ENCODE data around the gene FOXO6.
"Not testable (repeated sequence)": the region's sequence is repeated elsewhere in the genome, so short reads cannot be mapped to it uniquely, and the experiment has no call there.

Gene FOXO6

DNA sequence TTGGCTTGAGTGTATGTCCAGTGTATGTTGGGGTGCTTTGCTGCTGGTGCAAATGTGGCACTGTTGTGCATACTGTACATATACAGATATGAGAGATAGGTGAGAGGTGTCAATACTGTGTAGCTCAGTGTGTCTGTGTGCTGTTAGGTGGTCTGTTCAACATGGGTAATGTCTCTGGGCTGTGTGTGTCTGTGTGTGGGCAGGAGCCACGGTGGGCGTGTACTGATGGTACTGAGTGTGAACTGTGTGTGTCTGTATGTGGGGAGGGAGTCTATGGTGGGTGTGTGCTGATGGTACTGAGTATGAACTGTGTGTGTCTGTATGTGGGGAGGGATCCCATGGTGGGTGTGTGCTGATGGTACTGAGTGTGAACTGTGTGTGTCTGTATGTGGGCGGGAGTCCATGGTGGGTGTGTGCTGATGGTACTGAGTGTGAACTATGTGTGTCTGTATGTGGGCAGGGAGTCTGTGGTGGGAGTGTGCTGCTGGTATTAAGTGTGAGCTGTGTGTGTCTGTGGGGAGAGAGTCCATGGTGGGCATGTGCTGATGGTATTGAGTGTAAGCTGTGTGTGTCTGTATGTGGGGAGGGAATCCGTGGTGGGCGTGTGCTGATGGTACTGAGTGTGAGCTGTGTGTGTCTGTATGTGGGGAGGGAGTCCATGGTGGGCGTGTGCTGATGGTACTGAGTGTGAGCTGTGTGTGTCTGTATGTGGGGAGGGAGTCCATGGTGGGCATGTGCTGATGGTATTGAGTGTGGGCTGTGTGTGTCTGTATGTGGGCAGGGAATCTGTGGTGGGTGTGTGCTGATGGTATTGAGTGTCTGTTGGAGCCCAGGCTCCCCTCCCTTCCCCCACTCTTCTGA, 32.2 kb upstream of the FOXO6 start:
- TF ChIP-seq, protein P1, sequence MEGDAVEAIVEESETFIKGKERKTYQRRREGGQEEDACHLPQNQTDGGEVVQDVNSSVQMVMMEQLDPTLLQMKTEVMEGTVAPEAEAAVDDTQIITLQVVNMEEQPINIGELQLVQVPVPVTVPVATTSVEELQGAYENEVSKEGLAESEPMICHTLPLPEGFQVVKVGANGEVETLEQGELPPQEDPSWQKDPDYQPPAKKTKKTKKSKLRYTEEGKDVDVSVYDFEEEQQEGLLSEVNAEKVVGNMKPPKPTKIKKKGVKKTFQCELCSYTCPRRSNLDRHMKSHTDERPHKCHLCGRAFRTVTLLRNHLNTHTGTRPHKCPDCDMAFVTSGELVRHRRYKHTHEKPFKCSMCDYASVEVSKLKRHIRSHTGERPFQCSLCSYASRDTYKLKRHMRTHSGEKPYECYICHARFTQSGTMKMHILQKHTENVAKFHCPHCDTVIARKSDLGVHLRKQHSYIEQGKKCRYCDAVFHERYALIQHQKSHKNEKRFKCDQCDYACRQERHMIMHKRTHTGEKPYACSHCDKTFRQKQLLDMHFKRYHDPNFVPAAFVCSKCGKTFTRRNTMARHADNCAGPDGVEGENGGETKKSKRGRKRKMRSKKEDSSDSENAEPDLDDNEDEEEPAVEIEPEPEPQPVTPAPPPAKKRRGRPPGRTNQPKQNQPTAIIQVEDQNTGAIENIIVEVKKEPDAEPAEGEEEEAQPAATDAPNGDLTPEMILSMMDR (conservative IDR thresholded peaks at IDR 0.05; ENCODE audit: low read depth), result no peak
- DNase-seq (ENCODE audit: low spot score), result no peak
- CTCF ChIA-PET, result no interaction called here
- POLR2A ChIA-PET (ENCODE audit: low non-redundant PET), result no interaction called here
- no peak overlapping the region for H3K27ac ChIP-seq

DNA sequence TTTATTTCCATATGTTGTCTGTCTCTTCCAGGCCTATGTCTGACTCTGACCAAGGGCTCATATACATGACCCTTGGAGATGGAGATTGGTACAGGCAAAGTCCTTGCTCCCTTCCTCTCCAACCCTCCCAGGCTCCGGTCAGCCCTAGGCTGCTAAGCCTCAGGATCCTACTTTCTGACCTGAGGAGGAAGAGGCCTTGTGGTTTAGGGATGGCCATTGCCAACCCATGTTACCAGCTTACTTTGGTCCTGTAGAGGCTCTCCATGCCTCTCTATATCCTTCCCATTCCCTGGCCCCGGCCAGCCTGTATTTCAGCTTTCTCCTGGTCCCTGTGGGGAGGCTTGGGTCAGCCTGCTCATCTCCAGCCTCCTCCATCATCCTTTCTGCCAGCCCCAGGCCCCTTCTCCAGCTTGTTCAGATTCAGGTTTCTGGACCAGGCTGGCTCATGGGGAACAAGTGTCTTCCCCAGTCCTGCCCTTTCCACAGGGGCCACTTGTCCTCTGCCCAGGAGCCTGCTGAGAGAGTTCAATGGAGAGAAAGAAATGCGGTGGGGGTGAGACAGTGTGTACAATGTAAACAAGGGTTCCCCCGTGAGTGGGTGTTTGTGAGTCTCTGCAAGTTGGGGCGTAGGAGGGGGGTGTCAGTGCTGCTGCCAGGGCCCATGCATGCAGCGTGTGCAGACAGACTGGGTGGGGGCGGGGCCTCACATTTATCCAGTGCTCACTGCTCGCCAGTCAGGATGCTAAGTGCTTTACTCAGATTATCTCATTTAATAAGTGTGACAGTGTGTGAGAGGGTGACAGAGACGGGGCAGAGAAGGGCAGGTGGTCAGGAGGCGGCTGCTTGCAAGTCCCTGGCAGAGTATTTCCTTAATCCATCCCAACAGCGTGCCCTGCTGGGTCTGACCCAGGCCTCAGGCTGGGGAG, 31.3 kb upstream of the FOXO6 start:
- ChIA-PET CTCF (no interaction called here), POLR2A (ENCODE audit: low non-redundant PET) (no interaction called here)
- no peak for DNase-seq (ENCODE audit: low spot score)
- H3K27ac ChIP-seq, result no peak overlapping the region
- TF ChIP-seq, protein P1 (conservative IDR thresholded peaks at IDR 0.05; ENCODE audit: low read depth), result no peak

DNA sequence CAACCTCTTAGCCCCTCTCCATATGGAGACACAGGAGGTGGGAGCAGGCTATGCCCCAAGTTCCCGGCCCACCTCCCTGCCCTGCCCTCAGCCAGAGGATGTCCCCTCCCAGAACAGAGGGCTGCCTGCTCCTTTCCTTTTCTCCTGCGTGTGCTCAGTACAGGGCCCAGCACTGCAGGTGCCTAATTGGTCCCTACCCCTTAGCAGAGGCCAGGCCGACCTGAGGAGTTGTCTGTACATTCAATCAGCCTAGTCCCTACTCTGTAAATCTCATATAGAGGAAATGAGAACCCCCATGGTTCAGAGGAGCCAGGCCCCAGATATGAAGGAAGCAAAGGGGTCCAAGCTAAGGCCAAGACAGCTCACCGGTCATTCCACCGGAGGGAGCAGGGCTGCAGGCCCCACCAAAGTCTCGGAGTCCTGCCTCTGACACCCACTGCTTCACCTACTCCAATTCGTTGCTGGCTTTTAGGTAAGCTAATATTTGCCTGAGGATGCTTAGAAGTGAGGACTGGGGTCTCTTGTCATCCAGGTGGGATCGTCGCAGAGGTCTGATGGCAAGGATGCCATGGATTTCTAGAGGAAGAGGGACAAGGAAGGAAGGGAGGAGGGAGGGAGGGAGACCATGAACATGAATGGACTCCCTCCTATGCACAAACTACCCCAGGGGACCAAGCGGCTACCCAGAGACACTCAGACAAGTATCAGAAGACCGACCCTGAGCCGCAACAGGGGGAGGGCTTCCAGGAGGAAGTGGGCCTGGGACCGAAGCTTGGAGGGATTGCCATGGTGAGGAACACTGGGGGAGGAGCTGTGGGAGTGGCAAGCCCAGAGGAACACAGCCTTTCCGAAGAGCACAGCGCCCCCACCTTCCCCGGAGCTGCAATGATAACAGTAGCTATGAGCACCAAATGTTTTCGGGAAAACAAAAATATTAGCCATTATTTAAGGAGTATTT, 30.4 kb upstream of the FOXO6 start:
- H3K27ac ChIP-seq, result no peak overlapping the region
- ChIA-PET CTCF (no interaction called here), POLR2A (ENCODE audit: low non-redundant PET) (no interaction called here)
- TF ChIP-seq, protein P1 (conservative IDR thresholded peaks at IDR 0.05; ENCODE audit: low read depth), result no peak
- no peak for DNase-seq (ENCODE audit: low spot score)

DNA sequence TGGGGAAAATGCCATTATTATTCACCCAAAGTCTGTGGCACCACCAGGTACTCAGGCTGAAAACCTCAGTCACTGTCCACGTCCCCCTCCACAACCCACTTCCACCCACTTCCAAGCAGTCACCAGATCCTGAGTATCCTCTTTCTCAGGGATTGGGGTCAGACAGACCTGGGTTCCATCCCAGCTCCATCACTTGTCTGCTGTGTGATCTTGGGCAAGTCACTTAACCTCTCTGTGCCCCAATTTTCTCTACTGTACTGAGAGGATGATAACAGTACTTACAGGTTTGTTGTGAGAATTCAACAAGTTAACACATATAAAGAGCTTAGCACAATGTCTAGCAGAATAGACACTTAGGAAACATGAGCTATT, 29.7 kb upstream of the FOXO6 start:
- ChIA-PET CTCF (no interaction called here), POLR2A (ENCODE audit: low non-redundant PET) (no interaction called here)
- TF ChIP-seq, protein P1 (conservative IDR thresholded peaks at IDR 0.05; ENCODE audit: low read depth), result no peak
- DNase-seq (ENCODE audit: low spot score), result no peak
- no peak overlapping the region for H3K27ac ChIP-seq

DNA sequence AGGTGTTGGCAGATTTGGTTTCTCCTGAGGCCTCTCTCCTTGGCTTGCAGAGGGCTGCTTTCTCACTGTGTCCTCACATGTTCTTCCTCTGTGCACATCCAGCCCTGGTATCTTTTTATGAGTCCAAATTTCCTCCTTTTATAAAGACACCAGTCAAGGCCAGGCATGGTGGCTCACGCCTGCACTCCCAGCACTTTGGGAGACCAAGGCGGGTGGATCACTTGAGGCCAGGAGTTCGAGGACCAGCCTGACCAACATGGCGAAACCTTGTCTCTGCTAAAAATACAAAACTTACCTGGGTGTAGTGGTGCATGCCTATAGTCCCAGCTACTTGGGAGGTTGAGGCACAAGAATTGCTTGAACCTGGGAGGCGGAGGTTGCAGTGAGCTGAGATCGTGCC, 29.1 kb upstream of the FOXO6 start:
- CTCF ChIA-PET, result interaction anchor here (0.7 to 1.0 kb wide), 2 partner anchors 29 to 1268 kb away, joined by 3 to 4 read pairs; no protein-coding TSS in a partner anchor
- DNase-seq (ENCODE audit: low spot score); POLR2A ChIA-PET (ENCODE audit: low non-redundant PET); H3K27ac ChIP-seq: not testable (repeated sequence)

DNA sequence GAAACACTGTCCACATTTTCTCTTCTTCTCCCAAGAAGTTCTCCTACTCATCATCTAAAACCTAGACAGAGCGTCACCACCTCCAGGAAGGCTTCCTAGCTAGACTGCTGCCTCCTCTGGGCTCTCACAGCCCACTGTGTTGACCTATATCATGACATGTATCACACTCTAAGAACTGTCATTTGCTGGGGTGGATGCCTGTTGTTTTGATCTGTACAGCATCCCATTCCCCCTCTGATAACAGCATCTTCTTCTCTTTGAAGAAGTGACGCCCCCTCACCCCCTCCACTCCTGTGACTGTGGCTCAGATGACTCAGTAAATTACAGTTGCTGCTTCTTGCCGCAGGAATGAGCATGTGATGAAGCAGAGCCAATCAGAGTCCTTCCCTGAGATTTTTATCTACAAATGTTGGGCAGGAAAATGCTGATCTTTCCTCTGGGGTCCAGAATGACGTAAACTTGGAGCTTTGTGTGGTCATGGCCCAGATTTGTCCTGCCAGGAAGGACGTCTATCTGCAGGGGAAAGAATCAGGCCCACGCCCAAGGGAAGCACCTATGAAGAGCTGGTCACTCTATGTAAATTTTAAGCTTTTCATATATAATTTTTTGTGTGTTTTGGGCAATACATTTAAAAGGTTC, 28.0 kb upstream of the FOXO6 start:
- CTCF ChIA-PET, result no interaction called here
- H3K27ac ChIP-seq, result no peak overlapping the region
- POLR2A ChIA-PET (ENCODE audit: low non-redundant PET), result no interaction called here
- TF ChIP-seq, protein P1 (conservative IDR thresholded peaks at IDR 0.05; ENCODE audit: low read depth), result no peak
- no peak for DNase-seq (ENCODE audit: low spot score)

Data from RWPE1 (cell line).